IMR-90 (cell line): ENCODE results near the gene TCOF1. TPM values are rescaled to one million over a fixed set of nuclear protein-coding genes. Genes with fewer than 3 reads are reported as not detected.

ENCODE experiments used
- ATAC-seq: fragments of 200-7000 bp; cut with Tn5 transposase; 2 replicates; pipeline ENCODE4 v1.9.1; 2020; ENCODE audit warnings: low read depth, mild to moderate bottlenecking, moderate library complexity
- BruUV-seq: library from RNA; stranded (reverse); fragments of 400-500 nt; replicated peaks from 2 replicates; lab custom pipeline; 2021; lab: Mats Ljungman, UMichigan
- CTCF ChIA-PET: fragments of 300-600 bp; formaldehyde crosslinking; extraction: SDS; loops from one replicate; lab custom pipeline; 2021; ENCODE audit warnings: antibody characterized with exemption; lab: Yijun Ruan, JAX
- POLR2A ChIA-PET: fragments of 300-600 bp; sonication (Branson Sonifier 250); formaldehyde crosslinking; loops from one replicate; lab custom pipeline; 2022; ENCODE audit warnings: antibody characterized with exemption; ENCODE audit not compliant: unreplicated experiment; lab: Charles Lee
- DNase-seq: peaks from one replicate; pipeline ENCODE4 v3.0.0; 2013
- H2AFZ ChIP-seq: replicated peaks from 2 replicates; pipeline ENCODE3; 2013; ENCODE audit warnings: low read length, mild to moderate bottlenecking; ENCODE audit not compliant: poor library complexity
- H2AK5ac ChIP-seq: 2 replicates; pipeline ENCODE4 v1.6.1; 2013; ENCODE audit warnings: low read depth, low read length, inconsistent platforms
- H2AK9ac ChIP-seq: replicated peaks from 2 replicates; pipeline ENCODE3; 2013; ENCODE audit warnings: mild to moderate bottlenecking, low read depth, low read length, moderate library complexity; ENCODE audit not compliant: poor library complexity
- H2BK120ac ChIP-seq: 2 replicates; pipeline ENCODE4 v1.6.1; 2013; ENCODE audit warnings: low read depth, low read length, inconsistent platforms
- H2BK15ac ChIP-seq: 3 replicates; pipeline ENCODE4 v1.6.1; 2013; ENCODE audit warnings: low read depth, low read length, inconsistent platforms
- H2BK20ac ChIP-seq: 2 replicates; pipeline ENCODE4 v1.6.1; 2013; ENCODE audit warnings: low read depth, mild to moderate bottlenecking, inconsistent platforms, low read length, moderate library complexity
- H2BK5ac ChIP-seq: 2 replicates; pipeline ENCODE4 v1.6.1; 2013; ENCODE audit warnings: mild to moderate bottlenecking, low read depth, low read length, inconsistent platforms; ENCODE audit not compliant: poor library complexity, severe bottlenecking
- H3K14ac ChIP-seq: replicated peaks from 2 replicates; pipeline ENCODE4 v1.6.1; 2013; ENCODE audit warnings: low read depth, low read length, inconsistent platforms
- H3K18ac ChIP-seq: 2 replicates; pipeline ENCODE4 v1.6.1; 2013; ENCODE audit warnings: low read depth, low read length, control low read depth
- H3K23ac ChIP-seq: 2 replicates; pipeline ENCODE4 v1.6.1; 2013; ENCODE audit warnings: low read depth, low read length, inconsistent platforms
- H3K27ac ChIP-seq: 2 replicates; pipeline ENCODE4 v1.5.1; 2013; ENCODE audit warnings: mild to moderate bottlenecking, control low read depth, low read length; ENCODE audit not compliant: insufficient read depth
- H3K27me3 ChIP-seq: 2 replicates; pipeline ENCODE4 v1.6.1; 2013; ENCODE audit warnings: low read length; ENCODE audit not compliant: control insufficient read depth, insufficient read depth
- H3K36me3 ChIP-seq: 2 replicates; pipeline ENCODE4 v1.6.1; 2013; ENCODE audit warnings: low read length, mixed read lengths; ENCODE audit not compliant: control insufficient read depth, insufficient read depth
- H3K4ac ChIP-seq: 2 replicates; pipeline ENCODE4 v1.6.1; 2013; ENCODE audit warnings: low read depth, low read length, inconsistent platforms
- H3K4me1 ChIP-seq: 2 replicates; pipeline ENCODE4 v1.6.1; 2013; ENCODE audit warnings: low read length, mixed read lengths; ENCODE audit not compliant: control insufficient read depth, insufficient read depth
- H3K4me2 ChIP-seq: 2 replicates; pipeline ENCODE4 v1.6.1; 2013; ENCODE audit warnings: low read depth, mild to moderate bottlenecking, control low read depth, low read length, moderate library complexity
- H3K4me3 ChIP-seq: 2 replicates; pipeline ENCODE4 v1.5.1; 2013; ENCODE audit warnings: low read depth, mild to moderate bottlenecking, control low read depth, low read length, moderate library complexity; ENCODE audit not compliant: insufficient read depth
- H3K56ac ChIP-seq: 2 replicates; pipeline ENCODE4 v1.6.1; 2013; ENCODE audit warnings: low read length, inconsistent platforms; ENCODE audit not compliant: insufficient read depth; ENCODE audit errors: extremely low read depth
- H3K79me1 ChIP-seq, 2 experiments: 2 replicates each; pipeline ENCODE4 v1.6.1; 2013; ENCODE audit warnings: low read length in 2 of 2, inconsistent platforms in 1 of 2, low read depth in 1 of 2
- H3K9ac ChIP-seq: 2 replicates; pipeline ENCODE4 v1.6.1; 2013; ENCODE audit warnings: low read depth, low read length, control low read depth
- H3K9me1 ChIP-seq: 2 replicates; pipeline ENCODE4 v1.6.1; 2013; ENCODE audit warnings: low read length, inconsistent platforms; ENCODE audit not compliant: insufficient read depth
- H3K9me3 ChIP-seq: 2 replicates; pipeline ENCODE4 v1.6.1; 2013; ENCODE audit warnings: low read length; ENCODE audit not compliant: control insufficient read depth, insufficient read depth
- H4K20me1 ChIP-seq: 2 replicates; pipeline ENCODE4 v1.6.1; 2013; ENCODE audit warnings: low read length, inconsistent platforms; ENCODE audit not compliant: insufficient read depth
- H4K5ac ChIP-seq: 2 replicates; pipeline ENCODE4 v1.6.1; 2013; ENCODE audit warnings: mild to moderate bottlenecking, low read depth, low read length, control low read depth
- H4K8ac ChIP-seq, 2 experiments: 2 replicates each; pipeline ENCODE4 v1.6.1; 2013; ENCODE audit warnings: low read depth in 2 of 2, low read length in 2 of 2, control low read depth in 1 of 2, inconsistent platforms in 1 of 2
- H4K91ac ChIP-seq: 2 replicates; pipeline ENCODE4 v1.6.1; 2013; ENCODE audit warnings: low read depth, low read length, inconsistent platforms; ENCODE audit not compliant: insufficient read depth
- ELK1 ChIP-seq: fragments of 150-350 bp; IDR thresholded peaks from 2 replicates; pipeline ENCODE4 v1.6.1; 2016; ENCODE audit warnings: low read depth, mild to moderate bottlenecking, low read length, moderate library complexity, borderline replicate concordance
- MAFK ChIP-seq: IDR thresholded peaks from 2 replicates; pipeline ENCODE4 v1.6.1; 2012; ENCODE audit warnings: low read depth, low read length, improper control_type of control experiment
- NFE2L2 ChIP-seq: fragments of 150-350 bp; IDR thresholded peaks from 2 replicates; pipeline ENCODE4 v1.6.1; 2016; ENCODE audit warnings: low read depth, mild to moderate bottlenecking, low read length
- WGBS, 2 experiments: methylation state at CpG; one replicate each; pipeline versions ENCODE4 v1.1.5 to v1.1.7; 2013; ENCODE audit warnings: missing lambda C conversion rate in 2 of 2; ENCODE audit not compliant: insufficient read length in 1 of 2; ENCODE audit errors: extremely low coverage in 2 of 2; 5-methylcytosine and 5-hydroxymethylcytosine counted together
- dilution Hi-C: fragments of 300-500 bp; cut with HindIII; formaldehyde crosslinking; loops from one replicate; pipeline ENCODE4 v1.14.3; 2018; ENCODE audit warnings: low sequenced_read_pairs; ENCODE audit not compliant: unreplicated experiment
- in situ Hi-C: fragments of 300-500 bp; cut with MboI; formaldehyde crosslinking; loops from 3 replicates; pipeline ENCODE4 v1.14.3; 2019; ENCODE audit warnings: low sequenced_read_pairs, inconsistent platforms, mixed read lengths
- intact Hi-C: fragments of 100-400 bp; cut with micrococcal nuclease; formaldehyde crosslinking; loops from 2 replicates; pipeline ENCODE4 v1.10.0; 2022
- polyA plus RNA-seq, 3 experiments: library from polyadenylated mRNA; depleted of rRNA; stranded (reverse); fragments of >200 nt; gene quantifications; 2 replicates each; pipeline ENCODE4 v1.2.3, GENCODE V29; 2012; ENCODE audit warnings: low replicate concordance in 1 of 3
- total RNA-seq: library from RNA; depleted of rRNA; stranded (reverse); fragments of >200 nt; gene quantifications from 2 replicates; pipeline ENCODE4 v1.2.3, GENCODE V29; 2012

TCOF1 gene
- total and polyA plus RNA-seq, 2 of the 4 experiments (the other 2 are of a cell fraction) = 18.2 to 19.7 TPM

GRCh38 chr5:150444770-150445169 is 87.3 kb downstream of the TCOF1 start:
- in situ Hi-C loops = loop anchor here (25.0 kb wide), 2 partner anchors 607 to 807 kb away; no protein-coding TSS in a partner anchor
- H3K23ac ChIP-seq = no peak overlapping the region
- TF ChIP-seq NFE2L2 (no peak), MAFK (no peak), ELK1 (no peak)
- H2BK5ac ChIP-seq = no peak overlapping the region
- ATAC-seq (no peak), DNase-seq (no peak)
- CTCF ChIA-PET = no interaction called here
- H3K14ac ChIP-seq = no peak overlapping the region
- no peak overlapping the region for H3K9ac ChIP-seq
- H3K56ac ChIP-seq = no peak overlapping the region
- H2BK120ac ChIP-seq = no peak overlapping the region
- H3K79me1 ChIP-seq = peaks cover 35 to 63% of the 10 kb centered on the region in 2 experiments
- H3K4me3 ChIP-seq = no peak overlapping the region
- dilution Hi-C loops = no loop called here
- no peak overlapping the region for H2AK5ac ChIP-seq
- no peaks in the 10 kb centered on the region for H3K27me3 ChIP-seq
- H4K20me1 ChIP-seq = peaks cover 76% of the 10 kb centered on the region
- WGBS, 2 experiments = no CpG with 5 or more reads among the region's 9 CpGs
- no peak overlapping the region for H4K8ac ChIP-seq
- H3K9me3 ChIP-seq = no peaks in the 10 kb centered on the region
- H2AK9ac ChIP-seq = no peak overlapping the region
- H3K9me1 ChIP-seq = peaks cover 9% of the 10 kb centered on the region
- no peak overlapping the region for H2AFZ ChIP-seq
- H3K4ac ChIP-seq = no peak overlapping the region
- no TSS peak for BruUV-seq
- H2BK15ac ChIP-seq = no peak overlapping the region
- H4K91ac ChIP-seq = no peak overlapping the region
- H3K18ac ChIP-seq = no peak overlapping the region
- intact Hi-C loops = no loop called here
- no peak overlapping the region for H4K5ac ChIP-seq
- H3K27ac ChIP-seq = no peak overlapping the region
- POLR2A ChIA-PET = no interaction called here
- H3K4me2 ChIP-seq = no peak overlapping the region
- H3K4me1 ChIP-seq = peaks cover 4% of the 10 kb centered on the region
- H3K36me3 ChIP-seq = peaks cover 54% of the 10 kb centered on the region
- no peak overlapping the region for H2BK20ac ChIP-seq
